Loucy (cell line): ENCODE measurements around the gene HELZ.

Source experiments
- H2AFZ ChIP-seq: fragments of 200-600 bp; sonication (generic); 2 replicates; pipeline ENCODE4 v1.6.0; 2016; ENCODE audit warnings: antibody characterized with exemption, mild to moderate bottlenecking, low read length, moderate library complexity
- H3F3A ChIP-seq: fragments of 200-600 bp; 2 replicates; pipeline ENCODE4 v1.6.0; 2016; ENCODE audit warnings: antibody characterized with exemption, low read depth, mild to moderate bottlenecking
- H3K27me3 ChIP-seq: fragments of 200-600 bp; sonication (generic); 2 replicates; pipeline ENCODE4 v1.6.1; 2014; ENCODE audit warnings: low read length, mild to moderate bottlenecking; ENCODE audit not compliant: insufficient read depth, poor library complexity, severe bottlenecking
- H3K36me3 ChIP-seq: fragments of 200-600 bp; sonication (generic); 2 replicates; pipeline ENCODE4 v1.6.1; 2016; ENCODE audit warnings: low read length; ENCODE audit not compliant: insufficient read depth
- H3K4me1 ChIP-seq: fragments of 200-600 bp; sonication (generic); 2 replicates; pipeline ENCODE4 v1.5.1; 2014; ENCODE audit warnings: low read length, mild to moderate bottlenecking; ENCODE audit not compliant: insufficient read depth, poor library complexity, severe bottlenecking
- H3K4me2 ChIP-seq: fragments of 200-600 bp; sonication (generic); 2 replicates; pipeline ENCODE4 v1.6.0; 2014; ENCODE audit warnings: antibody characterized with exemption, low read length, low read depth, mild to moderate bottlenecking; ENCODE audit not compliant: poor library complexity, severe bottlenecking
- H3K4me3 ChIP-seq: fragments of 200-600 bp; sonication (generic); 2 replicates; pipeline ENCODE4 v1.5.1; 2014; ENCODE audit warnings: low read length, mild to moderate bottlenecking, mixed read lengths; ENCODE audit not compliant: poor library complexity, severe bottlenecking
- H3K79me2 ChIP-seq: fragments of 200-600 bp; sonication (generic); 2 replicates; pipeline ENCODE4 v1.6.1; 2014; ENCODE audit warnings: low read length; ENCODE audit not compliant: insufficient read depth
- H3K9ac ChIP-seq: fragments of 200-600 bp; sonication (generic); 2 replicates; pipeline ENCODE4 v1.6.0; 2014; ENCODE audit warnings: mild to moderate bottlenecking, low read depth, low read length, moderate library complexity; ENCODE audit not compliant: poor library complexity, severe bottlenecking
- H3K9me2 ChIP-seq: fragments of 200-600 bp; sonication (generic); replicated peaks from 2 replicates; pipeline ENCODE4 v1.6.1; 2016; ENCODE audit warnings: low read depth, low read length, mixed read lengths
- H3K9me3 ChIP-seq: fragments of 200-600 bp; sonication (generic); 2 replicates; pipeline ENCODE4 v1.6.1; 2014; ENCODE audit warnings: mild to moderate bottlenecking, antibody characterized with exemption, low read length, low read depth; ENCODE audit not compliant: insufficient read depth
- H4K20me1 ChIP-seq: fragments of 200-600 bp; sonication (generic); 2 replicates; pipeline ENCODE4 v1.6.0; 2014; ENCODE audit warnings: antibody characterized with exemption, low read length, mild to moderate bottlenecking; ENCODE audit not compliant: insufficient read depth, poor library complexity, severe bottlenecking
- EZH2phosphoT487 ChIP-seq: fragments of 200-600 bp; IDR thresholded peaks from 2 replicates; pipeline ENCODE4 v1.6.1; 2018; ENCODE audit warnings: antibody characterized with exemption, mild to moderate bottlenecking, moderate library complexity, borderline replicate concordance
- TF ChIP-seq, protein P1 (sequence below): fragments of 200-600 bp; sonication (generic); conservative IDR thresholded peaks from 2 replicates; pipeline ENCODE4 v1.5.1; 2014; ENCODE audit warnings: mild to moderate bottlenecking, antibody characterized with exemption, low read length

Gene HELZ

DNA sequence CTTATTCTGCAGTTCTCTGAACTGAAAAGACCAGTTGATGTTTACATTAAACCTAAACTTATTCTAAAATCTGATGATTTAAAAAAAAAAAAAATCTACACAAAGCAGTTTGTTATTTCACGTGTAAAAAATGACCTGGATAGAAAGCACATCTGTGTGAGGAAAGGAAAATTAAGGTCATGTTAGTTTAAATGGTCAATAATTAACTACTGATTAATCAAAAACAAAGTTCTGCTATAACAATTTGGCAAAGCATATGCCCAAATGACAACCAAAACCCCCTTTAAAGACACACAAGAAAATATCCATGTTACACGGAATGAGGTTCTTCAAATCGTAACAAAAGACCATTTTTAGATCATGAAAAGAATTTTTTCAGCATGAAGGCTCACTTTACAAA, 170.2 kb downstream of the HELZ start:
- no peaks in the 10 kb centered on the region for H3K9me2 ChIP-seq
- no peaks in the 10 kb centered on the region for H3K4me1 ChIP-seq
- no peak overlapping the region for H3K4me2 ChIP-seq
- H3K9me3 ChIP-seq = no peaks in the 10 kb centered on the region
- no peaks in the 10 kb centered on the region for H3F3A ChIP-seq
- no peak overlapping the region for H2AFZ ChIP-seq
- no peak overlapping the region for H3K4me3 ChIP-seq
- no peaks in the 10 kb centered on the region for H3K79me2 ChIP-seq
- TF ChIP-seq EZH2phosphoT487 = no peak
- TF ChIP-seq, protein P1, sequence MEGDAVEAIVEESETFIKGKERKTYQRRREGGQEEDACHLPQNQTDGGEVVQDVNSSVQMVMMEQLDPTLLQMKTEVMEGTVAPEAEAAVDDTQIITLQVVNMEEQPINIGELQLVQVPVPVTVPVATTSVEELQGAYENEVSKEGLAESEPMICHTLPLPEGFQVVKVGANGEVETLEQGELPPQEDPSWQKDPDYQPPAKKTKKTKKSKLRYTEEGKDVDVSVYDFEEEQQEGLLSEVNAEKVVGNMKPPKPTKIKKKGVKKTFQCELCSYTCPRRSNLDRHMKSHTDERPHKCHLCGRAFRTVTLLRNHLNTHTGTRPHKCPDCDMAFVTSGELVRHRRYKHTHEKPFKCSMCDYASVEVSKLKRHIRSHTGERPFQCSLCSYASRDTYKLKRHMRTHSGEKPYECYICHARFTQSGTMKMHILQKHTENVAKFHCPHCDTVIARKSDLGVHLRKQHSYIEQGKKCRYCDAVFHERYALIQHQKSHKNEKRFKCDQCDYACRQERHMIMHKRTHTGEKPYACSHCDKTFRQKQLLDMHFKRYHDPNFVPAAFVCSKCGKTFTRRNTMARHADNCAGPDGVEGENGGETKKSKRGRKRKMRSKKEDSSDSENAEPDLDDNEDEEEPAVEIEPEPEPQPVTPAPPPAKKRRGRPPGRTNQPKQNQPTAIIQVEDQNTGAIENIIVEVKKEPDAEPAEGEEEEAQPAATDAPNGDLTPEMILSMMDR = no peak
- H3K27me3 ChIP-seq = no peaks in the 10 kb centered on the region
- peaks cover 41% of the 10 kb centered on the region; the same call in 1 of the 2 replicates for H3K36me3 ChIP-seq
- no peak overlapping the region for H3K9ac ChIP-seq
- no peaks in the 10 kb centered on the region for H4K20me1 ChIP-seq

DNA sequence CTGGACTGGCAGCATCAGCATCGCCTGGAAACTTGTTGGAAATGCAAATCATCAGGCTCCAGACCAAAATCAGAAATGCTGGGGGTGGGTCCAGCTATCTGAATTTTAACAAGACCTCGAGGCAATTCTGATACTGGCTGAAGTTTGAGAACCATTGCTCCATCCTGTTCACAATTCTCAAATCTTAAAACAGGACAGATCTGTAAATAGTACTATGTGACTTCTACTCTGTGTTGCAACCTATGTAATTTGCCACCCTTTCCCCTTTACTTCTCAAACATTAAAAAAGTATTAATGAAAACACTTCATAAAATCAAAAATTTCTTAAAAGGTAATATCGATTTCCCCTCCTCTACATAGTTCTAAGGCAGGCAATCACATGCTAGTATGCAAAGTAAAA, 172.1 kb downstream of the HELZ start:
- Histone ChIP-seq H3K4me1 (no peaks in the 10 kb centered on the region), H3K27me3 (no peaks in the 10 kb centered on the region), H3K4me3 (no peak overlapping the region), H3K9me2 (no peaks in the 10 kb centered on the region), H3K9me3 (no peaks in the 10 kb centered on the region), H3K79me2 (no peaks in the 10 kb centered on the region), H2AFZ (no peak overlapping the region), H3K36me3 (peaks cover 26% of the 10 kb centered on the region; the same call in 1 of the 2 replicates), H3K4me2 (no peak overlapping the region), H3F3A (no peaks in the 10 kb centered on the region), H4K20me1 (no peaks in the 10 kb centered on the region), H3K9ac (no peak overlapping the region)
- TF ChIP-seq, protein P1 = no peak
- TF ChIP-seq EZH2phosphoT487 = no peak

GRCh38 chr17:67071595-67071994, 173.4 kb downstream of the HELZ start:
- peaks cover 16% of the 10 kb centered on the region; the same call in 1 of the 2 replicates for H3K36me3 ChIP-seq
- H3K4me3 ChIP-seq = no peak overlapping the region
- no peaks in the 10 kb centered on the region for H3K27me3 ChIP-seq
- no peaks in the 10 kb centered on the region for H3K9me2 ChIP-seq
- no peaks in the 10 kb centered on the region for H3K79me2 ChIP-seq
- H3K9ac ChIP-seq = no peak overlapping the region
- no peaks in the 10 kb centered on the region for H3K9me3 ChIP-seq
- no peaks in the 10 kb centered on the region for H4K20me1 ChIP-seq
- TF ChIP-seq, protein P1 = no peak
- no peak for TF ChIP-seq EZH2phosphoT487
- H2AFZ ChIP-seq = no peak overlapping the region
- no peak overlapping the region for H3K4me2 ChIP-seq
- H3K4me1 ChIP-seq = no peaks in the 10 kb centered on the region
- H3F3A ChIP-seq = no peaks in the 10 kb centered on the region
